H4 (cell line): Measurements from ENCODE around the gene KRTAP10-2. TPM values are rescaled to one million over a fixed set of nuclear protein-coding genes. Genes with fewer than 3 reads are reported as not detected.
"Not testable (repeated sequence)": the region's sequence is repeated elsewhere in the genome, so short reads cannot be mapped to it uniquely, and the experiment has no call there.

Experiments
- DNase-seq: peaks from one replicate; pipeline ENCODE4 v3.0.0-alpha.2; 2015; ENCODE audit warnings: low spot score
- total RNA-seq: library from RNA; depleted of rRNA; stranded (reverse); fragments of >200 nt; shearing (Covaris generic); gene quantifications from 2 replicates; pipeline ENCODE4 v1.2.3, GENCODE V29; 2014

The KRTAP10-2 gene
- total RNA-seq, 1 experiment from 2014 or later = not detected

GRCh38 chr21:44583089-44583799, 31.9 kb upstream of the KRTAP10-2 start:
- no peak for DNase-seq

- DNase-seq = no peak
Measured at GRCh38 chr21:44582055-44582454, 30.8 kb upstream of the KRTAP10-2 start.

- DNase-seq = no peak
Measured at GRCh38 chr21:44581158-44581557, 29.9 kb upstream of the KRTAP10-2 start.

GRCh38 chr21:44580231-44580821, 29.0 kb upstream of the KRTAP10-2 start, which contains the start of gene KRTAP10-5:
KRTAP10-5 (minus strand) TSS chr21:44580604; CDS start chr21:44580578, 26 bp downstream.
- DNase-seq = not testable (repeated sequence)

GRCh38 chr21:44579833-44580144, 28.5 kb upstream of the KRTAP10-2 start:
- no peak for DNase-seq

- DNase-seq = no peak
Measured at GRCh38 chr21:44579056-44579832, 27.9 kb upstream of the KRTAP10-2 start.

- DNase-seq = no peak
Measured at GRCh38 chr21:44578371-44579055, 27.2 kb upstream of the KRTAP10-2 start.

- no peak for DNase-seq
Measured at GRCh38 chr21:44576025-44576420, 24.7 kb upstream of the KRTAP10-2 start.

GRCh38 chr21:44575307-44576024, 24.2 kb upstream of the KRTAP10-2 start:
- no peak for DNase-seq

GRCh38 chr21:44574457-44575306, 23.4 kb upstream of the KRTAP10-2 start:
- no peak for DNase-seq

- DNase-seq = not testable (repeated sequence)
Measured at GRCh38 chr21:44573630-44574456, 22.5 kb upstream of the KRTAP10-2 start, which contains the start of gene KRTAP10-4. KRTAP10-4 (plus strand) TSS chr21:44573729; CDS start chr21:44573759, 30 bp downstream.

GRCh38 chr21:44572959-44573583, 21.8 kb upstream of the KRTAP10-2 start:
- DNase-seq = peak; percentile 57

GRCh38 chr21:44571844-44572782, 20.8 kb upstream of the KRTAP10-2 start:
- no peak for DNase-seq

- peak; percentile 4 for DNase-seq
Measured at GRCh38 chr21:44571296-44571695, 20.0 kb upstream of the KRTAP10-2 start.

GRCh38 chr21:44569861-44570517, 18.7 kb upstream of the KRTAP10-2 start:
- DNase-seq = no peak

- DNase-seq = no peak
Measured at GRCh38 chr21:44568667-44569556, 17.6 kb upstream of the KRTAP10-2 start.
